CD4-positive, alpha-beta T cell treated with Interleukin-12 subunit alpha and Interleukin-12 subunit beta, for 1 hour (primary cell): Measurements from ENCODE around the gene PCBP3.
"Not testable (repeated sequence)": the region's sequence is repeated elsewhere in the genome, so short reads cannot be mapped to it uniquely, and the experiment has no call there.

Experiments used
- DNase-seq: peaks from one replicate; pipeline ENCODE4 v3.0.0-alpha.2; 2020

The PCBP3 gene

DNA sequence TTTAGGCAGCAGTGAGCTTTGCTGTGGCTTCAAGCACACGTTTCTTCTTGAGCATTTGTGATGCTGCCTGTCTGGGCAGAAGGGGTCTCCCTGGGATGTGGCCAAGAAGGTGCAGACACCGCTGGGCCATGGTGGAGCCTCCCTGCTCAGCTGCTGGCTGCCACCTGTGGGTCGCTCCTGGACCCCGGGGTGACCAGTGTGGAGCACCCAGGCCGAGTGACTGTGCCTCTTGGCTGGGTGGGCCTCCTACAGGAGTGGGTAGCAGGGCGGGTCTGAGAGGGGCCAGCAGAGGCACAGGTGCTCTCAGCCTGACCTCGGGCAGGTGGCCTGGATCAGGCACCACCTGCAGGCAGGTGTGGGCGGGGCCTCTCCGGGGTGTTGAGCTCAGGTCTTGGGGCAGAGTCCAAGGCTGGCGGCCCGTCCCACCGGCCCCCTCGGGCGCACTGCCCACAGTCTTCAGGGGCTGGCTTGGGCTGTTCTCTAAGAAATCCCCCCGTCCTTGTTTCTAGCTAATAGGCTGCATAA is 296.1 kb downstream of the PCBP3 start:
- DNase-seq, result no peak

DNA sequence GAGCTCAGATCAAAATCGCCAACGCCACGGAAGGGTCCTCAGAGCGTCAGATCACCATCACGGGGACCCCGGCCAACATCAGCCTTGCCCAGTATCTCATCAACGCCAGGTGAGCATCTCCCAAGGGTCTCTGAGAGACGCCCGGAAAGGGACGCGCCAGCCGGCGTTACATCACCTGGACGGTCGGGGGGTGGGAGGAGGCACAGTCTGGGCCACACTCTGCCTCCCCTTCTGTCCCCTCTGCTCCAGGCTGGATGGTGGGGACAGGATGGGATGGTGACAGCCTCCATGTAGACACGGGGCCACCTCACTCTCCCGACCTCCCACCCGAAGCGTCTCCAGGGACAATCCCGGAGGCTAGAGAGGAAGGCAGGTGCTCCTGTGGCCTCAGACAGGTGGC is 296.6 kb downstream of the PCBP3 start:
- no peak for DNase-seq

DNA sequence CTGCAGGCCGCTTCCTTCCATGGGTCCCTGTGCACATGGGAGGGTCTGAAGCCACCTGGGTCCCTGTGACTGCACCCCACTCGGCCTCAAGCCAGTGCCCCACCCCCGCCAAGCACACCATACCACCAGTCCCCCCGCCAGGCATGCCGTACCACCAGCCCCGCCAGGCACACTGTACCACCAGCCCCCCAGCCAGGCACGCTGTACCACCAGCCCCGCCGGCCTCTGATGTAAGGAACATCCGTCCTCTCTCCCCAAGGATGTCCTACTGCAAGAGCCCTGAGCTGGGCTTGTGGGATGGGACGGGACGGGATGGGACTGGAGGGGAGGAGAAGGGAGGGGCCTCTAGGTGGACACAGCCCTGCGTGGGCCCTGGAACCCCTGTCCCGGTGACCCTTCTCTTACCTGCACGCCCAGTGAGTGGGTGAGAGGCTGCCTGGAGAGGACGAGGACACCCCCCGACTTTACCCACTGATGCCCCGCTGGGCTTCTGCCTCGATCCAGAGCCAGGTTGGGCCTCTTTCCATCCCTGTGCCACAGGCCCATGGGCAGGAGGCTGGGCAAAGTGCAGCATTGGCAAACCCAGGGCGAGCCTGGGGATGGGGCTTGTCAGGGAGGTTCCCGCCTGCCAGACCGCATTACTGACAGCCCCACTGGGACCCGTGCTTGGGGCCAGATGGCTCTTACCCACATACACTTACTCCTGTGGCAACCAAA is 297.3 kb downstream of the PCBP3 start:
- no peak for DNase-seq

DNA sequence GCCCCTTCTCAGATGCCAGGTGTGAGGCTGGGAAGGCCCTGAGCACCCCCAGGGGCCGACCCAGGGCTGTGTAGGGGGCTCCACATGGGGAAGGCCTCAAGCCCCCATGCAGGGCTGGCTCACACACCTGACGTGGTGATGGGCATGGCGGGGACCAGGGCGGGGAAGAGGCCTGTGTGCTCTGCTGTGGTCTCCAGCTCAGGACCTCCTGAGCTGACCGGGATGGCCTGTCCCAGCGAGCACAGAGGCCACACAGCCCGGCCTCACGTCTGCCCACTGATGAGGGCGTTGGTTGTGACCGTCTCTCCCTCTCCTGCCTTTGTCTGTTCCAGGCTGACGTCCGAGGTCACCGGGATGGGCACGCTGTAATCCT is 297.8 kb downstream of the PCBP3 start:
- no peak for DNase-seq

DNA sequence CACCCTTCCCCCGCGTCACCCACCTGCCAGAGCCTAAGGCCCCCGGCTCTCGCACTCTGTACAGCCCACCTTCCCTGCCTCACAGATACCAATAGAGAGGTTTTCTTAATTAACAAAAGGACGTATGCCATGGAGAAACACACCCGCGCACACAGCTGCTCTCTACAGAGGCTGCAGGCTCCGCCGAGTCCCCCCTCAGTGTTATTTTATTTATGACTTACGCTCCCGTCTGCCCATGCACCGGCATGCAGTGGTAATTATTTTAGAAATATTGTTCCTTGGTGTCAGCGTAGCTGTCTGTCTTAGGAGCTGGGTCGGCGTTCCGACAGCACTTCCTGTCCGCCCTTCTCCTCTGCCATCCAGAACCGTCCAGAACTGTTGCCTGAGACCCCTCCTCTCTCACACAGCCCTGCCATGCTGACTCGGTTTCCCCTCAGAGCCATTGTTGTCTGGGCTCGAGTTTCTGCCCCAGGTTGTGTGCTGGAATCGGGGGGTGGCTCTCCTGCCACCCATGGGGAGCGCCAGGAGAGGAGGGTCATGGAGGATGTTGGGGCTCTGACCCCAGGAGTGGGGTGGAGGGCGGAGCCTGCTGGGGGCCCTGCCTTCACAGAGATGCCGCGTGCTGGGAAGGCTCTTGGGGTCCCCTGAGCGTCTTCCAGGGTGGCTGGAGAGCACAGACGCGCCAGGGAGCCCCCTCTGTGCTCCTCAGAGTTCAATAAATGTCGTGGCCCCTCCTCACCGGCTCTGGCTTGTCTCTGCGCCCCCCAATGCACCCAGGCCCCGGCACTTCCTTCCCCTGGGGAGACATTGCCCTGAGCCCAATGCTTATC is 298.4 kb downstream of the PCBP3 start:
- no peak for DNase-seq

DNA sequence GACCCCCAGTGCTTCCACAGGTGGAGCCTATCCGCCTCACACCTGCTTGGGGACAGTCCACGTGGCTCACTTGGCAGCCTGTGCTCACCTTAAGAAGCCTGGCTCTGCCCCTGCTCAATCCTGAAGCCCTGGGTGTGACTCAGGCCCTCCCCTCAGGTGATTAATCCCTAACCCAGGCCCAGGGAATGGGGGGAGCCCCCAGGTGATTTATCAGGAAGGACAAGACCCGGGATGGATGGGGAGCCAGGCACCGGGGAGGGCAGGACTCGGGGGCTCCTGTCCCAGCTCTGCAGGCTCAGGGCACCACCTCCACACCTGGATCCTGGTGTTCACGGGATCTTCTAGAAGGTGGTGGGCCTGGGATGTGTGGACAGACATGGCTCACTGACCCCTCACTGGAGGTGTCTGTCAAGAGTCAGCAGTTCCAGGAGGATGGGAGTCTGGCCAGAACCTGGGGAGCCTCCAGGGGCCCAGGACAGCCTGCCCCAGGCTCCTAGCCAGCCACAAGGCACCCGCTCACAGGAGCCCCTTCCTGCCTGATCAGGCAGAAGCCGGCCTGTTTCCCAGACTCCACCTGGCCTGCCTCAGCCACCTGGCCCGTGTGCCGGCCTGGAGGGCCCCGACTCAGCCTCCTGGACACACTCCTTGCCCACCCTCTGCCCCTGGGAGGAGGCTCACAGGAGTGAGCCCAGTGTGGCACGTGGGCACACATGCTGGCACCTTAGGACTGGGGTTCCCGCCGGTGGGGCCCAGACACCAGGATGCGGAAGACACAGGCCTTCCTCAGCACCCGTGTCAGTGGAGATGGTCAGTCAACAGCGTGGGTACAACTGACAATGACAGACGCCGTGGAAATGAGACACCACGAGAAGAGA is 299.5 kb downstream of the PCBP3 start:
- DNase-seq, result no peak

DNA sequence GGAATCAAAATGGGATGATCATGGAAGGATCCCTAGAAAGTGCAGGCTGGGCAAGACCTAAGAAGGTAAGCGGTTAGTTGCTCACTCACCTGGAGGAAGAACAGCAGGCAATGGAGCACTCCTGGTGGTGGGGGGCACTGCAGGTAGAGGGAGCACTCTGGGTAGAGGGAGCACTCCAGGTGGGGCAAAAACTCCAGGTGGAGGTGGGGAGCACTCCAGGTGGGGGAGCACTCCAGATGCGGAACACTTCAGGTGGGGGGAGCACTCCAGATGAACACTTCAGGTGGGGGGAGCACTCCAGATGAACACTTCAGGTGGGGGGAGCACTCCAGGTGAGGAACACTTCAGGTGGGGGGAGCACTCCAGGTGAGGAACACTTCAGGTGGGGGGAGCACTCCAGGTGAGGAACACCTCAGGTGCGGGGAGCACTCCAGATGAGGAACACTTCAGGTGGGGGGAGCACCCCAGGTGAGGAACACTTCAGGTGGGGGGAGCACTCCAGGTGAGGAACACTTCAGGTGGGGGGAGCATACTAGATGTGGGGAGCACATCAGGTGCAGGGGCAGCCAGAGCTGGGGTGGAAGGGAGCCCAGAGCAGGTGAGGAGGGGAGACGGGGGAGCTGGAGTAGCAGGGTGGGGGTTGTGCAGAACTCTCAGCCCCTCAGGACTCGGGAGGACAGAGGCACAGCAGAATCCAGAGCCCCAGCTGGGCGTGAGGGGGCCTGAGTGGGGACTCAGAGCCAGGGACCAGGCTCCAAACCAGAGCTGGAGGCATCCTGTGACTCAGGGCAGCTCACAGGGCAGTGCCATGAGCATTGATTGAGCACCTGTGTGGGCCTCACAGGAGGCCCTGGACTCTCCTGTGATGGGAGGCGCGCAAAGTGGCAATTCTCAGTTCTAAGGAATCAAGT is 300.4 kb downstream of the PCBP3 start:
- DNase-seq, result no peak

DNA sequence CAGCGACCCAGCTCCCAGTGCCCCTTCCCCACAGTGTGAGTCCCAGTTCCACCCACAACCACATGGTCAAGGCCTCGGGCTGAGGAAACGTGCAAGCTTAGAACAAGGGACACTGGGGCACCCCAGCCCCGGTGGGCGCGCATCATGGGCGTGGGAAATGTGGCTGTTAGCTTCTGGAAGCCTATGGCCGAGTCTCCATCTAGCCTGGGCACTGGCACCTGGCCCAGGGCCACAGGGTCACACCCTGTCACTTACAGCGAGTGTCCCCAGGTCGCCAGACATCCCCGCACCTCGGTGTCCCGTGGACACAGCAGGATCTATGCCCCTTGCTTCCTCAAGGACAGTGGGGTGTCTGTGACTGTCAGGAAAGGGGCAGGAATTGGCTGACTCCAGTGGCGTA is 301.1 kb downstream of the PCBP3 start:
- no peak for DNase-seq

DNA sequence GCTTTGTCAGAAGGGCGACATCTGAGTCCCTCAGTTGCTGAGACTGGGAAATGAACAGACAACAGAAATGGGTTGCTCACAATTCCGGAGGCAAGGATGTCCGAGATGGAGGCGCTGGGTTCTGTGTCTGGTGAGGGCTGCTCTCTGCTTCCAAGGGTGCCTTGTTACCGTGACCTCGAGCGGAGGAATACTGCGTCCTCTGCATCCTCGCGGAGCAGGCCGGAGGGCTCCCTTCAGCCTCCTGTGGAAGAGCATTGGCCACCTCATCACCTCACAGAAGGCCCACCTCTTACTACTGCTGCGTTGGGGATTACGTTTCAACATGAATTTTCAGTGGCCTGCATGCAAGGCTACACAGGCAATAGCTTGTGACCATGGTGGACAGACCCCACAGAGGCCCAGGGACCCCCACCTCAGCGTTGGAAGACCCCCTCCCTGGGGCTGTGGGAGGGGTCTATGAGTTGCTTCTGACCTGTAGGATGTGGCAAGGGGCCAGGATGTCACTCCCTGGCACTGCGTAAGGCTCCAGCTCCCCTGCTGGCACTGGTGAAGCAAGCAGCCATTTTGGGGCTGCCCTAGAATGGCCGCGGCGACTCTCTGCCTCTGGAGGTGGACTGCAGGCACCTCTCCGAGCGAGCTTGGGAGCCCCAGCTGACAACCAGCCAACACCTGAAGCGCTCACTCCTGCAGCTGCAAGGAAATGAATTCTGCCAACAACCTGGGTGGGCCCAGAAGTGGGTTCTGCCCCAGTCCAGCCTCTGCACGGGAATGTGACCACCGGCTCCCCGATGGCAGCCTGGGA is 301.7 kb downstream of the PCBP3 start:
- no peak for DNase-seq

DNA sequence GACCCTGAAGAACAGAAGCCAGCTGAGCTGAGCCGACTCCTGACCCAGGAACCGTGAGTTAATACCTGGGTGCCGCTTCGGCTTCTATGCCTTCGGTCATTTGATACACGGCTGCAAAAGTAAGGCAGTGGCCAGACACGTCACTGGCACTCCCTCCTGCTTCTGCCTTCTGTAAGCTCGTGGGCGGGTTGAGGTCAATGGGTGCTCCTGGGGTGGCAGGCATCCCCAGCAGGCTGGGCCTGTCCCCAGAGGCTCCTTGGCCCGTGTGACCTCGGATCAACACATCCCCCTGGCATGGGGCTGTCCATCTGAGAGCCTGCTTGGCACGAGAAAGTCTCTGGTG is 302.3 kb downstream of the PCBP3 start:
- no peak for DNase-seq

DNA sequence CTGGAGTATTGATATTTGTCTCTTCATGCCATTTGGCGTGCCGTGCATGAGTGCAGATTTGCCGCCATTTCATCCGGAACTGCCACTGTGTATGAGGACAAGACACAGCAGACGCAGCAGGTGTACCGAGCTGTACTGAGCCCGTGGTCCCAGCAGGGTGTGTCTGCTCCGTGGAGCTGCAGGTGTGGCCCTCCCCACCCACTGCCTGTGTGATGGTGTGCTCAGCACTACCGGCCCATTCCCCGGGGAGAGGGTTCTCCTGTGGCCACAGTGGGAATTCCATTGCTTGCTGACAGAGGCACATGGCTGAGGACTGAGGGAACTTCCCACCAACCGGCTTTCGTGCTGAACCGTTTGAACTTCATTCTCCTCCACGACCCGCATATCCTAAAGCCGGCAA is 303.8 kb downstream of the PCBP3 start:
- no peak for DNase-seq

DNA sequence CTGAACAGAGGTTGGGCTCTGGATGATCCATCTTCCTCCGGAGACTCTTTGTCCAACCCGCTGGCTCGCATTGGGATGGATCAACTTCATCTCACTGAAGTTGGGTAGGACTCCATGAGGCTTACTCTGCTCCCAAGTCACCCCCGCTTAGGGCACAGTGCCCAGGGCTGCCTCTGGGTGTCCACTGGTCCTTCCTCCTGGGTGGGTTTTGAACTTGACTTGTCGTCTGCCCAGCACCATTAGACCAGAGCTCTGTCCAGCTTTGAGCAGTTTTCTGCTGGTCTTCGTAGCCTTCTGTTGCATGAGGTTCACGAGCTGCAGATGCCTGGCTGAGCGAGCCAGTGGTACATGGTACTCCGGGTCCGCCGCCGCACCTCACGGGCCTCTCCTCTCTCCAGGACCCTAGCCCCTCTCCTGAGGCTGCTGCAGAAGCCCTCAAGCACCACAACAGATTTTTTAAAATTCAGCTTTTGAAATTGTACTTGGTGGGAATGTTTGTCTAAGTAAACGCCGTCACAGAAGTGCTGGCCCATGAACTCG is 304.3 kb downstream of the PCBP3 start:
- no peak for DNase-seq

DNA sequence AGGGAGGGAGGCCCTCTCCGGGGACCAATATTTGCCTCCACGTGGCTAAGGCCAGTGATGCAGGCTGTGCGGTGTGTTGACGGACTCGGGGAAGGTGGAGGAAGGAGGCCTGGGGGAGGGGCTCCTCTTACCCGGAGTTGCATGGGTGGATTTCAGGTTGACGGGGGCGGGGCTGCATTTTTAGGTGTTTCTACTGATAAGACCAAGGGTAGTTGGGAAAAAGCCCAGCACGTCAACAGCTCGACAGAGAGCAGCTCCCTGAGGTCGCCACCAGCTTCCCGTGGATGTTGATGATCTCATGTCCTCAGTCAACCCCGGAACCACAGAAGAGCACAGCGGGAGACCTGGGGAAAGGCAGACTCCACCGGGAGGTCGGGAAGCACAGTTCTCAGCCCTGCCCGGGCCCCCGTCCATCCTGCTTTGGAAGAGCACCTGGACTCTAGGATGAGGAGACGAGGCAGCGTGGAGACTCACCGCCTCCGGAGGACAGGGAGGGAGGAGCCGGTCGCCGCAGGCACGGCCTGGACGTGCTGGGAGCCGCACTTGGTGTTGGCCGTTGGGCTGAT is 305.1 kb downstream of the PCBP3 start:
- no peak for DNase-seq

DNA sequence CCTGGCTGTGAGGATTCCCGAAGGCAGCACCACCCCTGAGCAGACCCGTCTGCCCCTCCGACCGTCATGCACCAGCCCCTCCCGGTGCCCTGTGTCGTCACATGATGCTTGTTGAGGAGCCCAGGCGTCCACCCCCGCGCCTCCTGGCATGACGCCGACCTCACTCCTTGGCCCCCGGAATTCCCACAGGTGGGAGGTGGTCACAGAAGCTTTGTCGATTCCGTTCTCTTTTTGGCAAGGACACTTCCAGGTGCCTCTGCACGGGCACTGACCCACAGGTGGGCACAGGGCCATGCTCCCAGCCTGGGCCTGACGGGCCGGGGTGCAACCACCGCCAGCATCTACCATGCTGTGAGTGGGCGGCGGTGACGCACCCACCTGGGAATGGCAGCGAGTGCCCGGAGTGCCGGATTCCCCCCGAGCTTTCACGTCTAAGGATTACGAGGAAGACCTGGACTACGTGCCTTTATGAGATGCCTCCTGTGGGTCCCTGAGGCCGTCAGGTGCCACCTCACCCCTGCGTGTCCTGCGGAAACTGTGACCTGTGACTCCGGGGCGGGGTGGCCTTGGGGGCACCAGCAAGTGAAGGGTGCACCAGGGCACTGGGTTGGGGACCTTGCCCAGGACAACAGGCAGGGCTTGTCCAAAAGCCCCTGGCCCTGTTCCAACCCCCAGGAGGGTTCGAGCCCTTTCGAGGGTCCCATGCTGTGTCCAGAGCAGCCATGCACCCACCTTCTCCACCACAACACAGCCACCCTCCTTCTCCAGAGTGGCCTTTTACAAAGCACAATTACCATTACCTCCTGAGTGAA is 306.6 kb downstream of the PCBP3 start:
- no peak for DNase-seq

DNA sequence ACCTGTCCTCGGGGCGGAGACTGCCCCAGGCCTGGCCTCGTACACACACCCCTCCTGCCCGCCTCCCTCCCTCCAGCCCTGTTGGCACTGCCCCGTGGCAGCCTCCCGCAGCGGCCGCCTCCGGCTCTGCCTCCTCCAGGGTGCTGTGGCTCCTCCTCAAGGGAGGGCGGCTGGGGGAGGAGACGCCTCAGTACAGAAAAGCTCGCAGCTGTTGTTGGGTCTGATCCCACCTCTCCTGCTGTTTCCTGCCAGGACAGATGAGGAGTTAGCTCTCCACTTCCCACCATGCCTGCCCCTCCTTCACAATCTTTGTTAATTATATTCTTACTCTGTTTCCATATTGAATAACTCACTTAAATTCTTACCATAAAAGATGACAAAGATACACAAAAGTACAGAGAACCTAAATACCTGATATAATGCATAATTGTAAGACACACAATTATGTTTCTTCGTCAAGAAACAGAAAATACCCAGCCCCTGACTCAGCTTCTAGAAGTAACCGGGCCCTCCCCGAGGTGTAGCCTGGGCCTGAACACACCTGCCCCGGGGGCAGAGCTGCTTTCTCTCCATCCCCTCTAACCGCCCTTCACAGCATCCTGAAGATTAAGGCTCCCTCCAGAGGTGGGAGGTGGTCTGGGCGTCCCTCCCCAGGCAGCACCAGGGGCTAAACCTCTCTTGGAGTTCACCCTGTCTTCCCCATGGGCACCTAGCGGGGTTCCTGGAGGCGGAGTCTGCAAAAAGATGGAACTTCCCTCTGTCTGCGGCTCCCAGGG is 307.4 kb downstream of the PCBP3 start:
- no peak for DNase-seq

DNA sequence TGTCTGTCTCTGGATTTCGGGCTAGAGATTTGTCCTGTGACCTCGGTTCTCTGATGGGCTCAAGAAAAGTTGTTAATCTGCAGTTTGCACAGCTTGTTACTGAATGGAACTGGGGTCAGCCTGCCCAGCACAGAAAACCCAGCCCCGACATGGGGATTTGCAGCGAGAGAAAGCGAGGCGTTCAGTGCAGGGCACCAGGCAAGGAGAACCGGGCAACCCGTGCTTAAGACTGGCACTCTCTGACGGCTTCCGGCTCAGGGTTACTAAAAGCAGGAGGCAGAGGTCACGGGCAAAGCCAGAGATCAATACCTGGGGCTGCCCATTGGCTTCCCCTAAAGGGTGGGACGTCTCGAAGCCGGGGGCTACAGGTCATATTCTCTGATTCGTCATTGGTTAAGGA is 308.2 kb downstream of the PCBP3 start:
- DNase-seq, result no peak

DNA sequence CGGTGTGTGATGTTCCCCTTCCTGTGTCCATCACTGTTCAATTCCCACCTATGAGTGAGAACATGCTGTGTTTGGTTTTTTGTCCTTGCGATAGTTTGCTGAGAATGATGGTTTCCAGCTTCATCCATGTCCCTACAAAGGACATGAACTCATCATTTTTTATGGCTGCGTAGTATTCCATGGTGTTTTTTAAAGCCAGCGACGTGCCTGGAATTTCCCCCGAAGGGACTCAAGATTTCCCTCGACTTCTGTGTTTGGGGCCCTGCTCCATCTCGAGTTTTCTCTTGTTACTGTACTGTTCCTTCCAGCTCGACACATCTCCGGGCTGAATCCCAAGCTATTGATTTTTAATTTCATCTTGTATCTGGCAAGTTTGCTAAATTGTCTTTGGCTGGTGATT is 309.0 kb downstream of the PCBP3 start:
- DNase-seq, result not testable (repeated sequence)

DNA sequence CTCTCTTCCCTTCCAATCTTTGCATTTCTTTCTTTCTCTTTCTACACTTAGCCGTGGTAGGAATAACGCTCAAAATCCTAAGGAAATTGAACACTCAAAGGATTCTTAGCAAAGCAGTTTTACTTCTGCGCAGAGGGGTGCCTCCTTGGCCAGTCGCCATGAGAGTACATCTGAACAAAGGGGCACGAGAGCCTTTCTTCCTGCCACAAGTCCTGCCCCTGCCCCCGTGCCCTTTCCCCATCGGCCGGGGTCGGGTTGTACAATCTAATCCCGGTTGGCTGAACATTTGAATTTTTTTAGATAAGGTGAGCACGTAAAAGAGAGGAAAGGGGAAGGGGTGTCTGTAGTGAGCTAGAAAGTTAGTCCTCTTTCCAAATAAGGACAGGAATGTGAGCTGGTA is 309.4 kb downstream of the PCBP3 start:
- no peak for DNase-seq

DNA sequence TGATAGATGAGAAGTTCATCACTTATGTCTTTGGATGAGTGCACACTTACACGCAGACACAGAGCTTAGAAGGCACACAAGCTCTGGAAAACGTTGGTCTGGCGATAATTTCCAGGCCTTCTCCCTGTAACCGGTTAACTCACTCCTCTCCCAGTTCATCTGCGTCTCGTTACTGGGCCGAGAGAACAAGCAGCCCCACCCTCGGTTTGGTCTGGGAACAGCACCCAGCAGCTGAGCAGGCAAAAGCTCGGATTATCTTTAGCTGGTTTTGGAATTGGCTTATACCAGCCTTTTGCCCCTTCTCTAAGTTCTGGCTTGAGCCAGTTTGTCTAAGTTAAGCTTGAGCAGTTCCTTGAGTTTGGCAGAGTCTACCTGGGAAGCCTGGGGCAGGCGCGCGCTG is 310.7 kb downstream of the PCBP3 start:
- DNase-seq, result no peak
